GM12878 (cell line): ENCODE measurements around the gene VCAN. TPM values are rescaled to one million over a fixed set of nuclear protein-coding genes. Genes with fewer than 3 reads are reported as not detected.

Source experiments
- BCL3 ChIP-seq: IDR thresholded peaks from 2 replicates; pipeline ENCODE4 v1.6.1; 2011; ENCODE audit warnings: borderline replicate concordance, low read depth, mild to moderate bottlenecking, moderate library complexity, low read length; ENCODE audit not compliant: insufficient read depth, poor library complexity, severe bottlenecking
- CBFB ChIP-seq: IDR thresholded peaks from 2 replicates; pipeline ENCODE4 v1.6.1; 2016; ENCODE audit warnings: antibody characterized with exemption, low read depth
- E4F1 ChIP-seq: fragments of 450-650 bp; IDR thresholded peaks from 2 replicates; pipeline ENCODE4 v1.6.1; 2018; ENCODE audit warnings: borderline replicate concordance, mild to moderate bottlenecking; ENCODE audit not compliant: partially characterized antibody
- GATAD2B ChIP-seq: fragments of 450-650 bp; conservative IDR thresholded peaks from 2 replicates; pipeline ENCODE4 v1.6.1; 2017; ENCODE audit warnings: low read depth, mild to moderate bottlenecking, moderate library complexity
- ZBTB40 ChIP-seq: fragments of 450-650 bp; IDR thresholded peaks from 2 replicates; pipeline ENCODE4 v1.6.1; 2016; ENCODE audit warnings: mild to moderate bottlenecking, moderate library complexity, borderline replicate concordance
- polyA plus RNA-seq, 11 experiments: library from polyadenylated mRNA; depleted of rRNA in 4 of 11; unstranded in 6 of 11; stranded (reverse) in 5 of 11; fragments of >200 nt; fragmentation: Nextera tagmentation in 4 of 11; fragmentation: Illumina TruSeq in 1 of 11; extraction: Ambion mirVana in 4 of 11; extraction: Trizol in 1 of 11; gene quantifications; 1 replicate in 1 of 11; 2 replicates in 10 of 11; pipeline versions ENCODE4 v1.2.1 to v1.2.3, GENCODE V29; 2011 to 2016; ENCODE audit warnings: inconsistent platforms in 2 of 11, missing spikeins in 2 of 11, low read depth in 1 of 11
- total RNA-seq, 4 experiments: library from RNA; depleted of rRNA in 3 of 4; stranded (reverse); fragments of >200 nt in 3 of 4; fragmentation: Illumina TruSeq in 1 of 4; extraction: Trizol in 1 of 4; gene quantifications; 2 replicates each; pipeline versions ENCODE4 v1.2.1 to v1.2.3, GENCODE V29; 2013 to 2021

The VCAN gene
- total and polyA plus RNA-seq, 10 of the 15 experiments (the other 5 are each of a cell fraction or from before 2014, with no cell fraction given), result 1.2 to 15.2 (median 4.5) TPM

- TF ChIP-seq CBFB, result no peak
- no peak for TF ChIP-seq BCL3
- TF ChIP-seq E4F1, result no peak
- TF ChIP-seq GATAD2B, result no peak
- TF ChIP-seq ZBTB40, result no peak
Observed at GRCh38 chr5:83513081-83513480, 41.5 kb downstream of the VCAN start (continued).
